ENCODE data around the gene C17orf113.

DNA sequence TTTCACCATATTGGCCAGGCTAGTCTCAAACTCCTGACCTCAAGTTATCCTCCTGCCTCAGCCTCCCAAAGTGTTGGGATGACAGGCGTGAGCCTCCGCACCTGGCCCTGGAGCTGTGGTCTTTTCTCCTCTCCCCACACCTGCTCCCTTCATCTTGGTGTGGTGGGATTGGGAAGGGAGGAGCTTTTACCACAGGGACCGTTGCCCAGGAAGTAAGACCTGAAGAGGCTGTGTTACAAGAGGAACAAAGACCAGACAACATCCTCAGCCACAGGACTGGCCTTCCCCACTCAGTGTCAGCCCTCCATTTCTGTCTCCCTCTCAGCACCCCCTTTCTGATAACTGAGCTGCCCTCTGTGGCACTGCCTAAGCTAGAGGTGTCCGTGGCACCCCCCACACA is 9.4 kb upstream of the C17orf113 start:
- TF ChIP-seq, protein P1, sequence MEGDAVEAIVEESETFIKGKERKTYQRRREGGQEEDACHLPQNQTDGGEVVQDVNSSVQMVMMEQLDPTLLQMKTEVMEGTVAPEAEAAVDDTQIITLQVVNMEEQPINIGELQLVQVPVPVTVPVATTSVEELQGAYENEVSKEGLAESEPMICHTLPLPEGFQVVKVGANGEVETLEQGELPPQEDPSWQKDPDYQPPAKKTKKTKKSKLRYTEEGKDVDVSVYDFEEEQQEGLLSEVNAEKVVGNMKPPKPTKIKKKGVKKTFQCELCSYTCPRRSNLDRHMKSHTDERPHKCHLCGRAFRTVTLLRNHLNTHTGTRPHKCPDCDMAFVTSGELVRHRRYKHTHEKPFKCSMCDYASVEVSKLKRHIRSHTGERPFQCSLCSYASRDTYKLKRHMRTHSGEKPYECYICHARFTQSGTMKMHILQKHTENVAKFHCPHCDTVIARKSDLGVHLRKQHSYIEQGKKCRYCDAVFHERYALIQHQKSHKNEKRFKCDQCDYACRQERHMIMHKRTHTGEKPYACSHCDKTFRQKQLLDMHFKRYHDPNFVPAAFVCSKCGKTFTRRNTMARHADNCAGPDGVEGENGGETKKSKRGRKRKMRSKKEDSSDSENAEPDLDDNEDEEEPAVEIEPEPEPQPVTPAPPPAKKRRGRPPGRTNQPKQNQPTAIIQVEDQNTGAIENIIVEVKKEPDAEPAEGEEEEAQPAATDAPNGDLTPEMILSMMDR (IDR thresholded peaks at IDR 0.05): no peak
- no peak for TF ChIP-seq POLR2A (IDR thresholded peaks at IDR 0.05)
